SK-N-SH (cell line): ENCODE results near the gene WFDC6.

ENCODE experiments used
- CTCF ChIP-seq: fragments of 200-600 bp; sonication (generic); IDR thresholded peaks from 2 replicates; pipeline ENCODE4 v1.6.1; 2017; ENCODE audit warnings: antibody characterized with exemption, mild to moderate bottlenecking, moderate library complexity
- ELF1 ChIP-seq: IDR thresholded peaks from 2 replicates; pipeline ENCODE4 v1.4.0; 2012
- EP300 ChIP-seq, 2 experiments: IDR thresholded peaks; 2 replicates each; pipeline versions ENCODE4 v1.4.0 to v1.6.1; 2012; ENCODE audit warnings: borderline replicate concordance in 1 of 2, low read depth in 1 of 2, low read length in 1 of 2
- GABPA ChIP-seq: IDR thresholded peaks from 2 replicates; pipeline ENCODE4 v1.4.0; 2012; ENCODE audit warnings: low read depth, mild to moderate bottlenecking
- GATA2 ChIP-seq: sonication (generic); formaldehyde crosslinking; IDR thresholded peaks from 2 replicates; pipeline ENCODE4 v1.5.0; 2020; ENCODE audit warnings: mild to moderate bottlenecking, missing genetic modification reagents
- MXI1 ChIP-seq: IDR thresholded peaks from 2 replicates; pipeline ENCODE4 v1.6.1; 2012; ENCODE audit warnings: mild to moderate bottlenecking, low read depth, low read length, improper control_type of control experiment
- NFIC ChIP-seq: IDR thresholded peaks from 2 replicates; pipeline ENCODE4 v1.4.0; 2012; ENCODE audit warnings: borderline replicate concordance
- RCOR1 ChIP-seq: fragments of 150-350 bp; IDR thresholded peaks from 2 replicates; pipeline ENCODE4 v1.6.1; 2017; ENCODE audit warnings: antibody characterized with exemption, low read length
- TCF12 ChIP-seq: IDR thresholded peaks from 2 replicates; pipeline ENCODE4 v1.4.0; 2012
- TF ChIP-seq, protein P1 (sequence below): IDR thresholded peaks from 2 replicates; pipeline ENCODE4 v1.4.0; 2012; ENCODE audit warnings: low read depth, borderline replicate concordance
- TF ChIP-seq, protein P2 (sequence below): IDR thresholded peaks from 2 replicates; pipeline ENCODE4 v1.6.1; 2012; ENCODE audit warnings: mild to moderate bottlenecking, low read depth, low read length, moderate library complexity
- TF ChIP-seq, protein P3 (sequence below): IDR thresholded peaks from 2 replicates; pipeline ENCODE4 v1.4.0; 2012; ENCODE audit warnings: low read depth, borderline replicate concordance
- TF ChIP-seq, protein P4 (sequence below): fragments of 150-350 bp; IDR thresholded peaks from 2 replicates; pipeline ENCODE4 v1.6.1; 2016; ENCODE audit warnings: mild to moderate bottlenecking, low read depth, low read length

GRCh38 chr20:45552456-45552855 is 13.2 kb upstream of the WFDC6 start:
- no peak for TF ChIP-seq CTCF
- no peak for TF ChIP-seq EP300 (IDR thresholded peaks at IDR 0.05; ENCODE audit: borderline replicate concordance in 1 of 2, low read depth in 1 of 2, low read length in 1 of 2)
- TF ChIP-seq NFIC: no peak
- no peak for TF ChIP-seq GABPA
- no peak for TF ChIP-seq GATA2 (CRISPR knock-in tag)
- TF ChIP-seq, protein P1, sequence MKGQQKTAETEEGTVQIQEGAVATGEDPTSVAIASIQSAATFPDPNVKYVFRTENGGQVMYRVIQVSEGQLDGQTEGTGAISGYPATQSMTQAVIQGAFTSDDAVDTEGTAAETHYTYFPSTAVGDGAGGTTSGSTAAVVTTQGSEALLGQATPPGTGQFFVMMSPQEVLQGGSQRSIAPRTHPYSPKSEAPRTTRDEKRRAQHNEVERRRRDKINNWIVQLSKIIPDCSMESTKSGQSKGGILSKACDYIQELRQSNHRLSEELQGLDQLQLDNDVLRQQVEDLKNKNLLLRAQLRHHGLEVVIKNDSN: no peak
- no peak for TF ChIP-seq MXI1
- TF ChIP-seq, protein P2, sequence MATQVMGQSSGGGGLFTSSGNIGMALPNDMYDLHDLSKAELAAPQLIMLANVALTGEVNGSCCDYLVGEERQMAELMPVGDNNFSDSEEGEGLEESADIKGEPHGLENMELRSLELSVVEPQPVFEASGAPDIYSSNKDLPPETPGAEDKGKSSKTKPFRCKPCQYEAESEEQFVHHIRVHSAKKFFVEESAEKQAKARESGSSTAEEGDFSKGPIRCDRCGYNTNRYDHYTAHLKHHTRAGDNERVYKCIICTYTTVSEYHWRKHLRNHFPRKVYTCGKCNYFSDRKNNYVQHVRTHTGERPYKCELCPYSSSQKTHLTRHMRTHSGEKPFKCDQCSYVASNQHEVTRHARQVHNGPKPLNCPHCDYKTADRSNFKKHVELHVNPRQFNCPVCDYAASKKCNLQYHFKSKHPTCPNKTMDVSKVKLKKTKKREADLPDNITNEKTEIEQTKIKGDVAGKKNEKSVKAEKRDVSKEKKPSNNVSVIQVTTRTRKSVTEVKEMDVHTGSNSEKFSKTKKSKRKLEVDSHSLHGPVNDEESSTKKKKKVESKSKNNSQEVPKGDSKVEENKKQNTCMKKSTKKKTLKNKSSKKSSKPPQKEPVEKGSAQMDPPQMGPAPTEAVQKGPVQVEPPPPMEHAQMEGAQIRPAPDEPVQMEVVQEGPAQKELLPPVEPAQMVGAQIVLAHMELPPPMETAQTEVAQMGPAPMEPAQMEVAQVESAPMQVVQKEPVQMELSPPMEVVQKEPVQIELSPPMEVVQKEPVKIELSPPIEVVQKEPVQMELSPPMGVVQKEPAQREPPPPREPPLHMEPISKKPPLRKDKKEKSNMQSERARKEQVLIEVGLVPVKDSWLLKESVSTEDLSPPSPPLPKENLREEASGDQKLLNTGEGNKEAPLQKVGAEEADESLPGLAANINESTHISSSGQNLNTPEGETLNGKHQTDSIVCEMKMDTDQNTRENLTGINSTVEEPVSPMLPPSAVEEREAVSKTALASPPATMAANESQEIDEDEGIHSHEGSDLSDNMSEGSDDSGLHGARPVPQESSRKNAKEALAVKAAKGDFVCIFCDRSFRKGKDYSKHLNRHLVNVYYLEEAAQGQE: no peak
- TF ChIP-seq, protein P3, sequence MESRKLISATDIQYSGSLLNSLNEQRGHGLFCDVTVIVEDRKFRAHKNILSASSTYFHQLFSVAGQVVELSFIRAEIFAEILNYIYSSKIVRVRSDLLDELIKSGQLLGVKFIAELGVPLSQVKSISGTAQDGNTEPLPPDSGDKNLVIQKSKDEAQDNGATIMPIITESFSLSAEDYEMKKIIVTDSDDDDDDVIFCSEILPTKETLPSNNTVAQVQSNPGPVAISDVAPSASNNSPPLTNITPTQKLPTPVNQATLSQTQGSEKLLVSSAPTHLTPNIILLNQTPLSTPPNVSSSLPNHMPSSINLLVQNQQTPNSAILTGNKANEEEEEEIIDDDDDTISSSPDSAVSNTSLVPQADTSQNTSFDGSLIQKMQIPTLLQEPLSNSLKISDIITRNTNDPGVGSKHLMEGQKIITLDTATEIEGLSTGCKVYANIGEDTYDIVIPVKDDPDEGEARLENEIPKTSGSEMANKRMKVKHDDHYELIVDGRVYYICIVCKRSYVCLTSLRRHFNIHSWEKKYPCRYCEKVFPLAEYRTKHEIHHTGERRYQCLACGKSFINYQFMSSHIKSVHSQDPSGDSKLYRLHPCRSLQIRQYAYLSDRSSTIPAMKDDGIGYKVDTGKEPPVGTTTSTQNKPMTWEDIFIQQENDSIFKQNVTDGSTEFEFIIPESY: no peak
- no peak for TF ChIP-seq ELF1
- TF ChIP-seq, protein P4, sequence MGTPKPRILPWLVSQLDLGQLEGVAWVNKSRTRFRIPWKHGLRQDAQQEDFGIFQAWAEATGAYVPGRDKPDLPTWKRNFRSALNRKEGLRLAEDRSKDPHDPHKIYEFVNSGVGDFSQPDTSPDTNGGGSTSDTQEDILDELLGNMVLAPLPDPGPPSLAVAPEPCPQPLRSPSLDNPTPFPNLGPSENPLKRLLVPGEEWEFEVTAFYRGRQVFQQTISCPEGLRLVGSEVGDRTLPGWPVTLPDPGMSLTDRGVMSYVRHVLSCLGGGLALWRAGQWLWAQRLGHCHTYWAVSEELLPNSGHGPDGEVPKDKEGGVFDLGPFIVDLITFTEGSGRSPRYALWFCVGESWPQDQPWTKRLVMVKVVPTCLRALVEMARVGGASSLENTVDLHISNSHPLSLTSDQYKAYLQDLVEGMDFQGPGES: no peak
- TF ChIP-seq RCOR1: no peak
- TF ChIP-seq TCF12: no peak
